Measurements from ENCODE around the gene NAP1L3.

DNA sequence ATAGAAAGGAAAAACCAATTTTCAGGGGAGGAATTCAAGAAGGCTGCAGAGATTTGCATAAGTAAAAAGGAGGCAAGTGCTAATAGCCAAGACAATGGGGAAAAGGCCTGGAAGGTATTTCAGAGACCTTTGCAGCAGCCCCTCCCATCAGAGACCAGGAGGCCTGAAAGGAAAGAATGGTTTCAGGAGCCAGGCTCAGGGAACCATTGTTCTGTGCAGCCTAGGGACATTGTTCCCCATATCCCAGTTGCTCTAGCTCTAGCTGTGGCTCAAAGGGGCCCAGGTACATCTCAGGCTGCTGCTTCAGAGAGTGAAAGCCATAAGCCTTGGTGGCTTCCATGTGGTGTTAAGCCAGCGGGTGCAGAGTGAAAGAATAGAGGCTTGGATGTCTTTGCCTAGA lies 24.0 kb downstream of the NAP1L3 start:
- TF ChIP-seq, protein P1, sequence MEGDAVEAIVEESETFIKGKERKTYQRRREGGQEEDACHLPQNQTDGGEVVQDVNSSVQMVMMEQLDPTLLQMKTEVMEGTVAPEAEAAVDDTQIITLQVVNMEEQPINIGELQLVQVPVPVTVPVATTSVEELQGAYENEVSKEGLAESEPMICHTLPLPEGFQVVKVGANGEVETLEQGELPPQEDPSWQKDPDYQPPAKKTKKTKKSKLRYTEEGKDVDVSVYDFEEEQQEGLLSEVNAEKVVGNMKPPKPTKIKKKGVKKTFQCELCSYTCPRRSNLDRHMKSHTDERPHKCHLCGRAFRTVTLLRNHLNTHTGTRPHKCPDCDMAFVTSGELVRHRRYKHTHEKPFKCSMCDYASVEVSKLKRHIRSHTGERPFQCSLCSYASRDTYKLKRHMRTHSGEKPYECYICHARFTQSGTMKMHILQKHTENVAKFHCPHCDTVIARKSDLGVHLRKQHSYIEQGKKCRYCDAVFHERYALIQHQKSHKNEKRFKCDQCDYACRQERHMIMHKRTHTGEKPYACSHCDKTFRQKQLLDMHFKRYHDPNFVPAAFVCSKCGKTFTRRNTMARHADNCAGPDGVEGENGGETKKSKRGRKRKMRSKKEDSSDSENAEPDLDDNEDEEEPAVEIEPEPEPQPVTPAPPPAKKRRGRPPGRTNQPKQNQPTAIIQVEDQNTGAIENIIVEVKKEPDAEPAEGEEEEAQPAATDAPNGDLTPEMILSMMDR (IDR thresholded peaks at IDR 0.05), result no peak
- no peak for TF ChIP-seq POLR2A (IDR thresholded peaks at IDR 0.05; ENCODE audit: low read depth)
- TF ChIP-seq POLR2AphosphoS5 (IDR thresholded peaks at IDR 0.05), result no peak
- no peak for TF ChIP-seq EP300 (IDR thresholded peaks at IDR 0.05)

Data from esophagus muscularis mucosa (tissue), 4 donors.